NCI-H128 (cell line): Measurements from ENCODE around the gene RNF130.

Source experiments
- DNase-seq: peaks from one replicate; lab custom pipeline; 2025; ENCODE audit not compliant: unreplicated experiment; lab: John Stamatoyannopoulos, UW

RNF130 gene

GRCh38 chr5:180086816-180087399, 15.3 kb upstream of the RNF130 start:
- no peak for DNase-seq

- no peak for DNase-seq
Measured at GRCh38 chr5:180085837-180086236, 14.3 kb upstream of the RNF130 start.

GRCh38 chr5:180084638-180085561, 13.3 kb upstream of the RNF130 start:
- DNase-seq = no peak

- DNase-seq = no peak
Measured at GRCh38 chr5:180083529-180084060, 12.0 kb upstream of the RNF130 start.

- DNase-seq = no peak
Measured at GRCh38 chr5:180082633-180083420, 11.3 kb upstream of the RNF130 start.

- DNase-seq = no peak
Measured at GRCh38 chr5:180081481-180081880, 9.9 kb upstream of the RNF130 start.

- no peak for DNase-seq
Measured at GRCh38 chr5:180080486-180081280, 9.1 kb upstream of the RNF130 start.

GRCh38 chr5:180079702-180080466, 8.3 kb upstream of the RNF130 start:
- no peak for DNase-seq

GRCh38 chr5:180078348-180078747, 6.8 kb upstream of the RNF130 start:
- no peak for DNase-seq

GRCh38 chr5:180077594-180078284, 6.2 kb upstream of the RNF130 start:
- no peak for DNase-seq

GRCh38 chr5:180075703-180076102, 4.1 kb upstream of the RNF130 start:
- DNase-seq = no peak

- no peak for DNase-seq
Measured at GRCh38 chr5:180074462-180074861, 2.9 kb upstream of the RNF130 start.

- DNase-seq = no peak
Measured at GRCh38 chr5:180072556-180072955, 997 bp upstream of the RNF130 start.

- no peak for DNase-seq
Measured at GRCh38 chr5:180072256-180072548, 643 bp upstream of the RNF130 start.

GRCh38 chr5:180070756-180071530, 616 bp downstream of the RNF130 start:
- DNase-seq = no peak

GRCh38 chr5:180069589-180070247, 1.8 kb downstream of the RNF130 start:
- no peak for DNase-seq

- no peak for DNase-seq
Measured at GRCh38 chr5:180068519-180069090, 3.0 kb downstream of the RNF130 start.

GRCh38 chr5:180067986-180068385, 3.6 kb downstream of the RNF130 start:
- DNase-seq = no peak
